Measurements from ENCODE around the gene GLI1.

Gene GLI1

DNA sequence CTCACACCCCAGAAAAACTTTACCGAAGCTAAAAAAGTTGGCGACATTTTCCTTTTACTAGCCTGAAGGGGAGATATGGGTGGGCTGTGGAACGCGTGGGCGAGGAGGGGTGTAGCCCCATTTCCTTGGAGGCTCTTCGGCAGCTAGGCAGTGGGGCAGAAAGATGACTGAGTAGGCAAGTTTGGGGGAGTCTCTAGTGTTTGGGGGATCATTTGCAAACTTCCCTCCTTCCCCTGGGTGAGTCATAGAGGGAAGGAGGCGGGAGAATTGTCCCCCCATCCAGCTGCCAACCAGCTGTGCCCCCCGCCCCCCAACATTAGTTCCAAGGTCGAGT is 2.3 kb downstream of the GLI1 start:
- DNase-seq: no peak

DNA sequence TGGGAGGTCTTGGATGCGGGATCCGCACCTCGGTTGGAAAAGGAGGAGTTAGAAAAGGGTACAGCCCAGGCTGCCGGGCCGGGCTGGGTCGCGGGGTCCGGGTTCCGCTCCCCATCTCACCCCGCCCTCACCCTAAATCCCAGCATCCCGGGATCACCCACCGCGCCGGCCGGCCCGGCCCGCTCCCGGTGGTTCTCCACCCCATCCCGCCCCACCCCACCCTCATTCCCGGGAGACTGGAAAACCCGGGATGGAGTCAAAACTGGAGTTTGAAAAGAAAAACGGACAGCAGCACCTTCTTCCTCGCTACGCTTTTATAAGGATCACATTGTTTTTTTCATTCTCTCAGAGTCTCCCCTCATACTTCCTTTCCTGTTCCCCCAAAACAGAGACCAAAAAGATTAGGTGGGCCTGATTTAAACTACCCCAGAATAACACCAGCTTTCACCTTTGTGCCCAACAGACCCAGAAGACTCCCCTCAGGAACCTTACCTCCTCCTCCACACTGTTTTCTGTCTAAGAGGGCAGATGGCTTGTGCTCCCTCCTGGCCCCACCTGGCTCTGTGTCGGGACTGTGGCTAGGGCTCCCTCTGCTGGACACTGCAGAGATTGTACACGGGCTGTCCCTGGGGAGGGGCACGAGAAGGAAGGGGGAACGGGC is 2.8 kb downstream of the GLI1 start:
- peak; percentile 85 for DNase-seq

DNA sequence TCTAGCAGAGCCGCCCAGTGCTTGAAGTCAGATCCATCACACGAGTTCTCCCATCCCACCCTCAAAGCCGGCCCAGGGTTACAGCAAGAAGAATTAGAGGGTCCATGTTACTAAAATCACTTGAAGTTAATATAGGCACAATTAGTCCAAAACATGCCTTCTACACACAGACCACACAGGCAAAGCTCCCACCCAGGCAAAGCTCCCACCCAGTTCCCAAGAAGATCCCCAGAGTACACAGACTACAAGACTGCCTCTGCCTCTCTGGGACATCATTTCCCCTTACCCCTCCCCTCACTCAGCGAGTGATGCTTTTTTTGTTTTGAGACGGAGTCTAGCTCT is 3.3 kb downstream of the GLI1 start:
- no peak for DNase-seq

DNA sequence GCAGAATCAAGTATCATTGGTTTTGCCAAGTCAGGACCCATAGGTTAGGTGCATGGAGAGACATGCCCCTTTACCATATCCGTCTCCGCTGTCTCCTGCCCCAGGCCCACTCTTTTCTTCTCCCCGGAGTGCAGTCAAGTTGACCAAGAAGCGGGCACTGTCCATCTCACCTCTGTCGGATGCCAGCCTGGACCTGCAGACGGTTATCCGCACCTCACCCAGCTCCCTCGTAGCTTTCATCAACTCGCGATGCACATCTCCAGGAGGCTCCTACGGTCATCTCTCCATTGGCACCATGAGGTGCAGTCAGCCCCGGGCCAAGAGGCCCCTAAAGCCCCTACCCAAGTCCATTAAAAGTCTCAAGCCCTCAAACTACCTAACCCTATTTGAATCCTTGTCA is 5.0 kb downstream of the GLI1 start:
- DNase-seq: no peak

DNA sequence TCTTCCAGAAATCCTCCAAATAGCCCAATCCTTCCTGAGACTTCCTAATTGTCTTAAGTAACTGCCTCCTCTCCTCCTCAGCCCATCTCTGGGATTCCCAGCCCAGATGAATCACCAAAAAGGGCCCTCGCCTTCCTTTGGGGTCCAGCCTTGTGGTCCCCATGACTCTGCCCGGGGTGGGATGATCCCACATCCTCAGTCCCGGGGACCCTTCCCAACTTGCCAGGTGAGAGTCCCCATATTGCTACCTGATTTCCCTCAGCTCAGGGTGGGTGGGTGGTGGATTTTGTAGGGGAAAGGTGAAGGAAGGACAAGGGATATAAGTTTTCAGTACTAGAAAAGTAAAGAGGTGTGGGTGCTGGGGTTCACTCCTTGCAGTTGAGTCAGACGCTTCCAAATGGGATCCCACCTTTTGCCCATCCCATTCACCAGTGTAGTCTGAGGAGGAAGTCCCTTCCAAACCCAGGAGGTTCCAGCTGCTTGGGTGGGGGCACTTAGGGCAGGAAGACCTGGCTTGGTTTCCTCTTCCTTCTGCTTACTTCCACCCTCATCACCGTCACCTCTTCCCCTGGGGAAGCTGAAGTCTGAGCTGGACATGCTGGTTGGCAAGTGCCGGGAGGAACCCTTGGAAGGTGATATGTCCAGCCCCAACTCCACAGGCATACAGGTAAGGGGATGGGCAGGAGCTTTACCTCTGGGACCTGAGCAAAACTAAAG is 5.6 kb downstream of the GLI1 start:
- DNase-seq: no peak

DNA sequence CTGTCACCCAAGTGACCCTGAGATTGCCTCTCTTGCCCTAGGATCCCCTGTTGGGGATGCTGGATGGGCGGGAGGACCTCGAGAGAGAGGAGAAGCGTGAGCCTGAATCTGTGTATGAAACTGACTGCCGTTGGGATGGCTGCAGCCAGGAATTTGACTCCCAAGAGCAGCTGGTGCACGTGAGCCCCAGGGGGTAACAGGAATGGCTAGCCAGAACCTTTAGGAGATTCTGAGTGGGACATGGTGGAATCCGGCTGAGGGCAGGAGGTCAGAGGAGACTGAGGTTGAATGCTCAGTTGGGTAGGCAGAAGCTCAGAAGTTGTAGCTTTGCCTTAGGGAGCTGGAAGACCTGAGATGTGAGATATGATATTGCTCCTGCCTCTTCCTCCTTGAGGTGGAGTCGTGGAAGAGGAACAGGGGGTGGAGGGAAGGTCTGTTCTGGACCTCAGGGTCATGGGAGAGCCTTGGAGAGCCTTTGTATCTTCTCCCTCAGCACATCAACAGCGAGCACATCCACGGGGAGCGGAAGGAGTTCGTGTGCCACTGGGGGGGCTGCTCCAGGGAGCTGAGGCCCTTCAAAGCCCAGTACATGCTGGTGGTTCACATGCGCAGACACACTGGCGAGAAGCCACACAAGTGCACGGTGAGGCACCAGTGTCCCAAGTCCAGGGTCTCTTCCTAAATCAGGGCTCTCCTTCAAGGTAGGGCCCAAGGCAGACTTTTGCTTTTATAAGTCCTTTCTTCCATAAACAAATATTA is 6.3 kb downstream of the GLI1 start:
- DNase-seq: no peak

GRCh38 chr12:57467212-57467874 is 7.8 kb downstream of the GLI1 start:
- DNase-seq: no peak

GRCh38 chr12:57467915-57468314 is 8.3 kb downstream of the GLI1 start:
- no peak for DNase-seq

DNA sequence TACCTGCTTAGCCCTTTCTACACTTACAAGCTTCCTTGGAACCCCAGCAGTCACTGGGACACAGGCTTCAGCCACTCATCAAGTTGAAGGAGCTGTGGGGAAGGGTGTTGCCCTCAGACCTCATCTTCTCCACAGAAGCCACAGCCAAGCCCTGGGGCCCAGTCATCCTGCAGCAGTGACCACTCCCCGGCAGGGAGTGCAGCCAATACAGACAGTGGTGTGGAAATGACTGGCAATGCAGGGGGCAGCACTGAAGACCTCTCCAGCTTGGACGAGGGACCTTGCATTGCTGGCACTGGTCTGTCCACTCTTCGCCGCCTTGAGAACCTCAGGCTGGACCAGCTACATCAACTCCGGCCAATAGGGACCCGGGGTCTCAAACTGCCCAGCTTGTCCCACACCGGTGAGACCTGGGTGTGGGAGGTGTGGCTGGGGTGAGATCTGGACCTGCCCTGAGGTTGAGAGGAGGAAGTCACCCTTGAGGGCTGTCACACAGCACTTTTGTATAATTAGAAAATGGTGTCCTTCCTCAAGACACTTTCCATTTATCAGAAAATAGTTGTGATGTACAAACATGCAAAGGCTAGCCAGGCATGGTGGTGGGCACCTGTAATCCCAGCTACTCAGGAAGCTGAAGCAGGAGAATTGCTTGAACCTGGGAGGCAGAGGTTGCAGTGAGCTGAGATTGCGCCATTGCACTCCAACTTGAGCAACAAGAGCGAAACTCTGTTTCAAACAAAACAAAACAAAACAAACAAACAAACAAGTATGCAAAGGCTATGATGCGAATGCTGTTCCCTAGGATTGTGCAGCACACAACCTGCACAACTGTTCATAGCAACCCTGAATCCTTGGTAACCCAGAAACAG is 9.9 kb downstream of the GLI1 start:
- DNase-seq: no peak

- no peak for DNase-seq
These were observed 10.8 kb downstream of the GLI1 start for GRCh38 chr12:57470286-57470969.

GRCh38 chr12:57470970-57471656 is 11.5 kb downstream of the GLI1 start:
- DNase-seq: no peak

- no peak for DNase-seq
These were observed 12.1 kb downstream of the GLI1 start for GRCh38 chr12:57471661-57472060.

DNA sequence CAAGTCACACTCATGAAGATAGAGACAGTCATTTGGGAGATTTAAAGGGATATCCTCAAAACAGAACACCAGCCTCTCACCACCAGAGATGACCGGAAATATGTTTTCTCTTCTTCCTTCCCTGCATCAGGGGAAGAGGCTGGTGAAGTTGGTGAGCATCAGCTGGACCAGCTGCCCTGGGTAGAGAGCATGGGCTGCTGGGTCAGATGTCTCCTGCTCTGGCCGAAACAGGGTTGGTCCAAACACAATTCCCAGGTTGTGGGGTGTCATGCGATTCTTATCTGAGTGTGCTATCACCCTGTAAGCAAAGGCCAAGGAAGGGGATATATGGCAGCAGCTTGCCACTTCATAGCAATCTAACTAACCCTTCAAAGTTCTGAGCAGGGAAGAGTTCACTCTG is 12.8 kb downstream of the GLI1 start:
- no peak for DNase-seq

GRCh38 chr12:57473392-57473791 is 13.8 kb downstream of the GLI1 start:
- no peak for DNase-seq

GRCh38 chr12:57473886-57474285 is 14.3 kb downstream of the GLI1 start:
- DNase-seq: no peak

DNA sequence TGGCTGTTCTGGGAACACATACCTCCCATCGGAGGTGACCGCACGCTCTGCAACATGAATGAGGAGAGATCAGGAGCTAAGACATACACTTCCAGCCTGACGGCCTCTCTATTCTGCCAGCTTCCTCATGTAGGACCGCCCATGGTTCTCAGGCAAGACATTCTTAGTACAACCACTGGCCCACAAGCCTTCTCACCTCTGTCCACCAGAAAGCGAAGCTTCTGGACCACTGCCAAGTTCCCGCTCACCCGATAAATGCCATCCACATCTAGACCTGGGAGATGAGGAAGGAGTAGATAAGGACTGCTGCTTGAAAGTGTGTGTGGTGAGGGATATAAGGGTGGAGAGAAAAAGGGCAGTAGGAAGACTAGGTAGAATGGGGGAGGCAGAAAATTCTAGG is 14.8 kb downstream of the GLI1 start:
- DNase-seq: no peak

- no peak for DNase-seq
These were observed 15.3 kb downstream of the GLI1 start for GRCh38 chr12:57474862-57475261.

DNA sequence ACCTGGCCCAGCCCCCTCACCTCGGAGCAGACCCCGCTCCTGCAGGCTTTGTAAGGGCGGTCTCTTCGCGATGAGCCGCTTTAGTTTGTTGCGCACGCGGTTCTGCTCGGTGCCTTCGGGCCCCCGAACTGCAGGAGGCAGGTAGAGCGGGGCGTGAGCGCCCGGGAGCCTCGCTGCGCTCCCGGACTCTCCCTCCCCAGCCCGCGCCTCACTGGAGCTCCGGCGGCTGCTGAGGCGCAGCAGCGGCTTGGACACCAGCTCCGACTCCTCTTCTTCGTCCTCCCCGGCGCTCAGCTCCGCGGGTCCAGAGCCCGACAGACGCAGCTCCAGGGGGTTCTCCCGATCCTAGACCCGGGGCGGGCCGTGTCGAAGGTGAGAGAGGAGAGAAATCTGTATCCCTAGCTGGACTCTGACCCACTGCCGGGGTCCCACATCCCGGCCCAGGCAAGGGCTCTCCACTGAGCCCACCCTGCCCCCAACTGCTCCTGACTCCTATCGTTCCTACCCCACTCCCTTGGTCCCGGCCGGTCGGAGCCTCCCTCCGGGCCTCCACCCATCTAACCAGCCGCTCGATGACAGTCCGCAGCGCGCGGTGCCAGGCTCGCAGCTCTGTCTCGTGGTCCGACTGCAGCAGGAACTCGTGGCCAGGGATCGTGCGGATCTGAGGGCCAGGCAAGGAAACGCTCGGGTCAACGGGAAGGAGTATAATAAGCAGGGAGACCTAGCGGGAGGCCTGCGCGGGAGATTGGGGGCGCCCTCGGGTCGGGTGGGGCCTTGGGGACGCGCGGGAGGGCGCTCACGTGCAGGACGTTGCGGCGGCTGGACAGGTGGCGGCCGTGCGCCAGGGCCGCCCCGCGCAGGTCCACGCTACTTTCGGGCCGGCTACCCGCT is 15.9 kb downstream of the GLI1 start:
- no peak for DNase-seq

DNA sequence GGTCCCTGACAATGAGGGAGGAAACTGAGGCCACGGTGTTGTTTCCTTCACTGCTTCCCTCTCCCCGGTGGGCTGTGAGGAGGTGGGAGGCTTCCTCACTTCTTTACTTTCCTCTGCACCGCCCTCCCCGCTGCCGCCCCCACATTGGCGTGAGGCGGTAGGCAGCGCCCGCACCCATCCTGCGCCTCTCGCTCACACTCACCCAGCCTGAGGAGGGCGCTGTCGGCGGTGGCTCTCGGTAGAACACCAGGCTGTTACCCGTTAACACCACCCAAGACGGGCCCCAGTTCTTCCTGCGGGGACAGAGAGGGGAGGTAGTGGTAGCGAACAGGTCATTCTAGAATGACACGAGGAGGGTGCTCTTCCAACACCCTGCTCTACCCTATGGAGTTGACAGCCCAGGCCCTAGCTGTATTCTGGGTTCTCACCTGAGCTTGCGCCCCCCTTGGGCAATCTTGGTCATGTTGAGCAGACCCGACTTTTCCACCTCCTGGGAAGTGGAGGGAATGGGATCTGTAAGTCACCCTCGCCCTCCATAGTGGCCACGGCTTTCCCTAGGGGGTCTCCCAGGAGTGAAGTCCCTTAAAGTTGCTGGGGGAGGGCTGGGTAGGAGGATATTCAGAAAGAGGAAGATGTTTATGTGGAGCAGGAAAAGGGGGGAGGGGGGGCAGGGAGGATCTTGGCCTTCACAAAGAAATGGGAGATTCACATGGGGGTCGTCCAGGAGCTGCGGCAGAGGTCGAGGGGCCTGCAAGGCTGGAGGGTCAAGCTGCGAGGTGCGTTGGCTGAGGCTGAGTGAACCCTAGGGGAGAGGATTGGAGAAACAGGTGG is 16.8 kb downstream of the GLI1 start:
- peak; percentile 63 for DNase-seq

Measured in activated CD4-positive, CD25-positive, alpha-beta regulatory T cell treated with anti-CD3 and anti-CD28 coated beads, Interleukin-2, amount 50 U/mL, for 72 hours (primary cell).